OCI-LY1 (cell line): ENCODE data around the gene SLC27A4.

Experiments
- EZH2 ChIP-seq: fragments of 200-600 bp; sonication (generic), shearing (Covaris generic); IDR thresholded peaks from 2 replicates; pipeline ENCODE4 v1.8.0; 2017; ENCODE audit warnings: borderline replicate concordance, mixed run types, mild to moderate bottlenecking, antibody characterized with exemption, low read length, moderate library complexity, mixed read lengths
- TF ChIP-seq, protein P1 (sequence below): fragments of 200-600 bp; sonication (generic), shearing (Covaris generic); IDR thresholded peaks from 2 replicates; pipeline ENCODE4 v1.5.1; 2017; ENCODE audit warnings: mild to moderate bottlenecking, antibody characterized with exemption, low read length, moderate library complexity, mixed read lengths

DNA sequence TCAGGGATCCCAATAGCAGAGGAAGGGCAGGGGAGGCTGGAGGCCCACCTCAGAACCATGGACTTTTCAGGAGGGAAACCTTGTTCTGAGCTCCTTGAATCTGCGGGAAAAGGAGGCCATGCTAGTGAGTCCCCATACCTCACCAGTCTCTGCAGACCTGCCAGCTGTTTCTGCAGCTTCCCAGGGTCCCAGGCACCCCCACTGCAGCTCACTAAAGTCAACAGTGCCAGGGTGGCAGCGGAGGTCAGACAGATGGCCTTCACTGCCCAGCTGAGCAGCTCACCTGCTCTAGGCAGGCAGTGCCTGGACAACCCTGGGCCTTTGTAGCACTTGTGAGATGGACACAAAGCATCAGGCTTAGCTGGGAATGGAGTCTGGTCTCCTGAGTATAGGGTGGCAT, 4.4 kb upstream of the SLC27A4 start:
- TF ChIP-seq, protein P1, sequence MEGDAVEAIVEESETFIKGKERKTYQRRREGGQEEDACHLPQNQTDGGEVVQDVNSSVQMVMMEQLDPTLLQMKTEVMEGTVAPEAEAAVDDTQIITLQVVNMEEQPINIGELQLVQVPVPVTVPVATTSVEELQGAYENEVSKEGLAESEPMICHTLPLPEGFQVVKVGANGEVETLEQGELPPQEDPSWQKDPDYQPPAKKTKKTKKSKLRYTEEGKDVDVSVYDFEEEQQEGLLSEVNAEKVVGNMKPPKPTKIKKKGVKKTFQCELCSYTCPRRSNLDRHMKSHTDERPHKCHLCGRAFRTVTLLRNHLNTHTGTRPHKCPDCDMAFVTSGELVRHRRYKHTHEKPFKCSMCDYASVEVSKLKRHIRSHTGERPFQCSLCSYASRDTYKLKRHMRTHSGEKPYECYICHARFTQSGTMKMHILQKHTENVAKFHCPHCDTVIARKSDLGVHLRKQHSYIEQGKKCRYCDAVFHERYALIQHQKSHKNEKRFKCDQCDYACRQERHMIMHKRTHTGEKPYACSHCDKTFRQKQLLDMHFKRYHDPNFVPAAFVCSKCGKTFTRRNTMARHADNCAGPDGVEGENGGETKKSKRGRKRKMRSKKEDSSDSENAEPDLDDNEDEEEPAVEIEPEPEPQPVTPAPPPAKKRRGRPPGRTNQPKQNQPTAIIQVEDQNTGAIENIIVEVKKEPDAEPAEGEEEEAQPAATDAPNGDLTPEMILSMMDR: no peak
- no peak for TF ChIP-seq EZH2
